Heart left ventricle (tissue), 13 donors: ENCODE data around the gene MAPK12.

Experiments used
- POLR2A ChIP-seq, 2 donors: fragments of 450-650 bp; IDR thresholded peaks; one replicate each; pipeline ENCODE4 v1.6.1; 2017; ENCODE audit warnings: antibody characterized with exemption in 2 of 2, mild to moderate bottlenecking in 2 of 2, moderate library complexity in 2 of 2
- TF ChIP-seq, protein P1 (sequence below), 12 donors: fragments of 200-600 bp; sonication (generic) in 4 of 12; IDR thresholded peaks; one replicate each; pipeline versions ENCODE4 v1.5.0 to v1.8.0; 2018 to 2022; ENCODE audit warnings: antibody characterized with exemption in 12 of 12, mild to moderate bottlenecking in 5 of 12
- donor health status: ischemic (EF 13 %, LVEDD 7.1; RV severe dilation, severe dysfunction).
- donor health status: DM: no; HTN: yes; CAD: no.
- donor health status: DM: no; HTN: no; CAD: no.
- donor health status: ischemic (EF 25% LVEDD 6.9; RV normal size, moderate dysfunction).
- donor health status: ischemic (EF 25% LVEDD 5.7; RV mildly dilated, moderate dysfunction).
- donor health status: ischemic (EF 35%, LVEDD 5.7; RV mildly dilated, moderate dysfunction).
- donor health status: nonischemic (EF 11% LVEDD 7.7; RV severe dilation, severe dysfunction).
- donor health status: DM: yes; HTN: yes; CAD: no.
- donor health status: PGD.
- donor health status: ischemic (EF 29% LVEDD 5.4; RV normal size, mild dysfunction).
- donor health status: nonischemic (EF 23%, LVEDD 6.1; RV moderate dilation, normal function).

DNA sequence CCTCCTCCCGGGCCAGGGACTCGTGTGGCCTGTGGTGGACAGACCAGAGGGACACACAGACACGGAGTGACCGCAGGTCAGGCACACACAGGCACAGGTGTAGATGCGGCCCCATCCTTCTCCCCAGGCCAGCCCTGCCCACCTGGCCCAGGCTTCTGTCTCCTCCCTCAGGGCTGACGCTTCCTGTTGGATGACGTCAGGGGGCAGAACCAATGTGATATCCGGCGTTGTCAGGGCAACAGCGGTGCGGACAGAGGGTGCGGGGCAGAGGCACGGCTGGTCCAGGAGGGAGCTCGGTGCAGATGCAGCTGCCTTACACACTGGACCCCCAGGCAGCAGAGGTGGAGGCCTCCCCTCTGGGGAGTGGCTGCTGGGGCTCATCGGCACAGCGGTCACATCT, 13.7 kb downstream of the MAPK12 start:
- no peak for TF ChIP-seq POLR2A (IDR thresholded peaks at IDR 0.05)
- TF ChIP-seq, protein P1, sequence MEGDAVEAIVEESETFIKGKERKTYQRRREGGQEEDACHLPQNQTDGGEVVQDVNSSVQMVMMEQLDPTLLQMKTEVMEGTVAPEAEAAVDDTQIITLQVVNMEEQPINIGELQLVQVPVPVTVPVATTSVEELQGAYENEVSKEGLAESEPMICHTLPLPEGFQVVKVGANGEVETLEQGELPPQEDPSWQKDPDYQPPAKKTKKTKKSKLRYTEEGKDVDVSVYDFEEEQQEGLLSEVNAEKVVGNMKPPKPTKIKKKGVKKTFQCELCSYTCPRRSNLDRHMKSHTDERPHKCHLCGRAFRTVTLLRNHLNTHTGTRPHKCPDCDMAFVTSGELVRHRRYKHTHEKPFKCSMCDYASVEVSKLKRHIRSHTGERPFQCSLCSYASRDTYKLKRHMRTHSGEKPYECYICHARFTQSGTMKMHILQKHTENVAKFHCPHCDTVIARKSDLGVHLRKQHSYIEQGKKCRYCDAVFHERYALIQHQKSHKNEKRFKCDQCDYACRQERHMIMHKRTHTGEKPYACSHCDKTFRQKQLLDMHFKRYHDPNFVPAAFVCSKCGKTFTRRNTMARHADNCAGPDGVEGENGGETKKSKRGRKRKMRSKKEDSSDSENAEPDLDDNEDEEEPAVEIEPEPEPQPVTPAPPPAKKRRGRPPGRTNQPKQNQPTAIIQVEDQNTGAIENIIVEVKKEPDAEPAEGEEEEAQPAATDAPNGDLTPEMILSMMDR (IDR thresholded peaks at IDR 0.05) = no peak
